ENCODE measurements around the gene ITPR1. TPM values are rescaled to one million over a fixed set of nuclear protein-coding genes. Genes with fewer than 3 reads are reported as not detected.
"Not testable (repeated sequence)": the region's sequence is repeated elsewhere in the genome, so short reads cannot be mapped to it uniquely, and the experiment has no call there.

The ITPR1 gene
- total RNA-seq, 1 experiment from 2014 or later: 13.4 TPM

DNA sequence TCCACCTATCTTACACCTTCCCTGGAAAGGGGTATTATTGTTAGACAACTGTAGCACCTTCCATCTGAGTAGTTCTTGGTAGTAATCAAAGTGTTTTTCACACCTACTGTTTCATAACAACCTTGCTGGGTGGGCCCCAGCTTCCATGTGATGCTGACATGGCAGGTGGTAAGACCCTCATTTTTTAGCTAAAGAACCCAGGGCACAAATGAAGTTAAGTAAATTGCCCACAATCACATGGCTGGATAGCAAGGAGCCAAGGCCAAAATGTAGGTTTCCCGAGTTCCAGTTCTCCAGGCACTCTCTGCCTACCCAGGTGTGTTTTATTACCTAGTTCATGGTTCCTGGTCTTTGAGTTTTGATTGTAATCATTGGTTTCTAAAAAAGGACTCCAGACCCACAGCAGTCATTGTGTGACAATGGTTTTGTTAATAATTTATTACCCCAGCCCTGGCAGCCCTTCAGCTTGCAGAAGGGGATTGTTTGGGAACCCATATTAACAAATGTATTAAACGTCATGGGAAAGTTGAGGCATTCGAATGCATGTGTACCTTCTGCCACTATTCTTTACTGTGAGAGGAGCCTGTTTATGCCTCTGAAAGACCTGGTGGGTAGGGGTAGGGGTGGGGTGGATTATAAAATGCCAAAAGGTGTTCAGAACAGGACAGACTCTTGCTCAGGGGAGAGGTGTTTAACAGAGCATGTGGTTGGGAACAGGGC, 263.9 kb downstream of the ITPR1 start:
- DNase-seq (ENCODE audit: low read depth, low spot score): no peak
- in situ Hi-C loops (cut with HindIII; ENCODE audit: low pct_unique_long_range_greater_than_20kb, low sequenced_read_pairs): no loop called here

GRCh38 chr3:4757575-4758248, 264.6 kb downstream of the ITPR1 start:
- in situ Hi-C loops (cut with HindIII; ENCODE audit: low pct_unique_long_range_greater_than_20kb, low sequenced_read_pairs): no loop called here

DNA sequence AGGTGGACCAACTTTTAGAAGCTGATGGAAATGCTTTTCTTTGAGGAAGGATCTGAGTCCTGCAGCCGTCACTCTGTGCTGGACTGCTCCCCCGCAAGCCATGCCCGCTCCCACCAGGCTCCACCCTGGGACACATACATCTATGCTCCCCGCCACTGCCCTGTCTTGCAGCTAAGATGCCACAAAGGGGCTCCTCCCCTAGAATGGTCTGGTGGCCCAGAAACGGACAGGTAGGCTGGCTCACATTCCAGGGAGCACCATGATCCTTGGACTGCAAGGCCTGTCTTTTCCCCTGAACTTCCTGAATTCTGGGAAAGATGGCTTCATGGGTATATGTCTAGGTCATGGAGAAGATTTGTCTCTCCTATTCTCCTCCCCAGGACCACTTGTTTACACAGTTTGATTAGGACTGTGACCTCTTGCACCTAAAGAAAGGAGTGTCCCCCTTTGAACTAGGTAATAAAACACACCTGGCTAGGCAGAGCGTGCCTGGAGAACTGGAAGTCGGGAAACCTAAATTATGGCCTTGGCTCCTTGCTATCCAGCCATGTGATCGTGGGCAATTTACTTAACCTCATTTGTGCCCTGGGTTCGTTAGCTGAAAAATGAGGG, 265.2 kb downstream of the ITPR1 start:
- in situ Hi-C loops (cut with HindIII; ENCODE audit: low pct_unique_long_range_greater_than_20kb, low sequenced_read_pairs): no loop called here
- no peak for DNase-seq (ENCODE audit: low read depth, low spot score)

More at GRCh38 chr3:4757575-4758248, 264.6 kb downstream of the ITPR1 start:
- no peak for DNase-seq (ENCODE audit: low read depth, low spot score)

- in situ Hi-C loops (cut with HindIII; ENCODE audit: low pct_unique_long_range_greater_than_20kb, low sequenced_read_pairs): no loop called here
- DNase-seq (ENCODE audit: low read depth, low spot score): no peak
Observed at GRCh38 chr3:4758957-4759656, 266.0 kb downstream of the ITPR1 start.

DNA sequence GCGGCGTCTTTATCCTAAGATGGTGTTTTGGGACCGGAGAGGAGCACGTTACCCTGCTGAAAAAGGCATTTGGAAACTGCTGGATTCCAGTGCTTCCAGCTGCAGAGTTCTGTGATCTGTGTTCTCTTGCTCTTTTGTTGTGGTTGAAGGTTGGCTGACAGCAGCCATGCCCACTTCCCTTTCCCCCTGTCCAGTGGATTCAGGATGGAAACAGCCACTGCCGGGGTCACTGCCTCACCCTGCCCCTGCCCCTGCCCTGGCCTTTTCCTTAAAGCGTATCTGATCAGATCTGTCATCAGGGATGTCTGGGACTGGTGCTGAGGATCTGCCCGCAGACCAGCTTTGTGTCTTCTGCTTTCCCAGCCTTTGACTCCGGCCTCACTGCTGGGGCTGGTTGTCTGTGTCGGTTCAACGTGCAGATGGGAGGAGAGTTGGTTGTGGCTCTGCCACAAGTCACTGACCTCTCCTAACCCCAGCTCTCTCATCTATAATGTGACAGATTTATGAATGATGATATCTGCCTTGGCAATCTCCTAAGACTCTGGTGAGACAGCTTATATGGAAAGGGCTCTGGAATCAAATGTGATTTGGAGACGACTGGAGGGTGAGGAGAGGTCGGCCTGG, 266.7 kb downstream of the ITPR1 start:
- in situ Hi-C loops (cut with HindIII; ENCODE audit: low pct_unique_long_range_greater_than_20kb, low sequenced_read_pairs): no loop called here
- DNase-seq (ENCODE audit: low read depth, low spot score): no peak

DNA sequence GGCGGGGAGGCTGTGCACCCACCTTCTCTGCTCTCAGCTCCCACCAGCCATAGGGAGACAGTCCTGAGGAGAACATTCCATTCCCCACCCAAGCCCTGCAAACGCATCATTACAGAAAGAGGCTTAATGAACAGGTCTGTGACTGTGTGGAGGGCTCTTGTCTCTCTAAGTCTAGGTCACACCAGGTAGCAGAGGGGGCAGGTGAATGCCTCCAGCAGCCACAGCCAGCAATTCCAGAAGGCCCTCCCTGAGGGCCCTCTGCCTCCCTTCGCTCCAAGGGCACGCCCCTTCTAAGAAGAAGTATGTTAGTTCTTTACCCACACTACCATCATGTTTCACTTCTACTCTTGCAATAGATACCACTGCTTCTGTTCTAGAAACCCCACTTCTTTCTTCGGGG, 268.6 kb downstream of the ITPR1 start:
- DNase-seq (ENCODE audit: low read depth, low spot score): no peak
- in situ Hi-C loops (cut with HindIII; ENCODE audit: low pct_unique_long_range_greater_than_20kb, low sequenced_read_pairs): no loop called here

- DNase-seq (ENCODE audit: low read depth, low spot score); in situ Hi-C loops (cut with HindIII; ENCODE audit: low pct_unique_long_range_greater_than_20kb, low sequenced_read_pairs): not testable (repeated sequence)
Observed at GRCh38 chr3:4762481-4763230, 269.5 kb downstream of the ITPR1 start.

DNA sequence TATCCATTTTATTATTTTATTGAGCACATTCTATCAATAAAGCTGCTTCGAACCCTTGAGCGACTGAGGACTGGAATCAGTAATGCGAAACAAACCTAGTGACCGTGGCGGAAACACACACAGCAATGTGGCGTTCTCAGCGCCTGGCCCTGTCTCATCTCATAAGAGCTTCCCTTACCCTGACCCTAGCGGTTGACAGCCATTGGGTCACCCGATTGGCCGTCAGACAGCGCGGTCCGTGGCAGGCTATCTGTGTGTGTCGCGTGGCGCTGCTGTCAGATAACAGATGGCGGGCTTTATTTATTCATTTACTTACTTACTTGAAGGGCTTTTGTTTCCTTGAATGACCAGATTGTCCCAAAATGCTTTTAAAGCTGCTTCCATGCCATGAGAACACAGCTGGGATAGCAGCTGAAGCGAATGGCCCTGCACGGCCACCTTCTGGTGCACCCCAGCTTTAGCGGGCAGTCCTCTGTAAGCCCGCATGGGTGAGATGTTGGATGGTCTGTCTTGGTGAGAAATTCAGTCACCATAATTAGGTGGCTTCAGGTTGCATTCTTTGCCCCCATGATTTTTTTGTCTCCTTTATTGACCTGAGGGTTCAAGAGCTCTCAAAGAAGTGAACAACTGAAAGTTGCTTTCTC, 270.6 kb downstream of the ITPR1 start:
- in situ Hi-C loops (cut with HindIII; ENCODE audit: low pct_unique_long_range_greater_than_20kb, low sequenced_read_pairs): no loop called here
- no peak for DNase-seq (ENCODE audit: low read depth, low spot score)

DNA sequence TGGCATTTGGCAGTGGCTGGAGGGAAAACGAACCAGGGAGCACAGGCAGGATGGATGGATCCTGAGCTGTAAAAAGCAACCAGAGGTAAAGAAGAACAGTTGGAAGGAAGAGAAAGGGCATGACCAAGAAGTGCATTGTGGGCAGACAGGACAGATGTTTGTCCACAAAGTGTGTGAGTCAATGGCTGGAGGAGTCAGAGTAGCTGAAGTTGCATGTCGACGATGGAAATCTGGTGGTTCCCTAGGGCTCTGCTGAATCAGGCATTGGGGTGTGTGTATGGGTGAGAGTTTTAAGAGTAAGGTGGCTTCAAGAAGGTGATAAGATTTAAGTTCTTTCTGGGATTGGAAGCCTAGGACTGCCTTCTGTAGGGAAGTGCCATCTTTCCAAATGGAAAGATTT, 272.1 kb downstream of the ITPR1 start:
- no peak for DNase-seq (ENCODE audit: low read depth, low spot score)
- in situ Hi-C loops (cut with HindIII; ENCODE audit: low pct_unique_long_range_greater_than_20kb, low sequenced_read_pairs): no loop called here

- in situ Hi-C loops (cut with HindIII; ENCODE audit: low pct_unique_long_range_greater_than_20kb, low sequenced_read_pairs): no loop called here
- DNase-seq (ENCODE audit: low read depth, low spot score): no peak
Observed at GRCh38 chr3:4766263-4766662, 273.1 kb downstream of the ITPR1 start.

DNA sequence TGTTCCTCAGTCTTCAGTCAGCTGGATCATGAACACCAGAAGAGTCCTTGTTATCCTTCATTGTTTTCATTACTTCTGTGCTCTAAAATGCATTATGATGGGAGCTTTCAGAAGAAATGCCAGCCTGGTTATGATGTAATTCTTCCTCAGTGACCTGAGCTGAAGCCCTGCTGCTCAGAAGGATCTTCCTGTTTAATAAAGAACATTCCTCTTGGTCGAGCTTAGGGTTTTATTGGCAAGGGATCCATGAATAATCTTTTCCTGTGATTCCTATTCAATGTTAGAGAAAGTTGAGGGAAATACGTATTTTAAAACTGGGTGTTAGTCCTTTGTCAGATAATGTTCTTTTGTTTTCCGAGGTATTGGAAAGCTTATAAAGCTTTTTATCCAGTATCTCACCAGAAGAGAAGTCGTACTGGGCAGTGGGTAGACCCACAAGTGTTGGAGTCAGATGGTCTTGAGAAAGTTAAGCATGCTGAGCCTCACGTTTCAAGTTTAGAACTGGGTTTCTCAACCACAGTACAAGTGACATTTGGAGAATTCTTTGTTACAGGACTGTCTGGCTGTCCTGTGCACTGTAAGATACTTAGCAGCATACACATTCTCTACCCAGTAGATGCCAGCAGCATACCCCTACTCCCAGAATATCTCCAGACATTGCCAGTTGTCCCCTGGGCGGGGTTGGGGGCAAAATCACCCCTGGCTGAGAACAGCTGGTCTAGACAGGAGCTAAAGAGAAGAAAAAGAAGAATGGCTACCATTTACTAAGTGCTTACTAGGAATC, 273.8 kb downstream of the ITPR1 start:
- in situ Hi-C loops (cut with HindIII; ENCODE audit: low pct_unique_long_range_greater_than_20kb, low sequenced_read_pairs): no loop called here
- DNase-seq (ENCODE audit: low read depth, low spot score): no peak

DNA sequence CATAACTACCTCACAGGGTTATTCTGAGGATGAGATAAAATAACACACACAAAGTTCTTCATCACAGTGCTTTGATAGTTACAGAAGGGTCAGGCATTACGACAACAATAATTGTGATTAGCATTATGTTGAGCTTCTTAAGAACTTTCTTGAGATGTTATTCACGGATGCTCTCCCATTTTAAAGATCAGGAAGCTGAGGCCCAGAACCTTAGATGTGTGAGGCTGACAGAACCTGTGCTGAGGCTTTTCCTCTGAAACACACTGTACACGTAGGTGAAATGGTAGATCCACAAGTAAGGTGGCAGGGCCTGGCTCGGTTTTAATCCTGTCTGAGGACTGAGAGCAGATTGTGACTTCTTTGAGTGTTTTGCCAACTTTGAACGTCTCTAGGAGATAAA, 274.9 kb downstream of the ITPR1 start:
- in situ Hi-C loops (cut with HindIII; ENCODE audit: low pct_unique_long_range_greater_than_20kb, low sequenced_read_pairs): no loop called here

DNA sequence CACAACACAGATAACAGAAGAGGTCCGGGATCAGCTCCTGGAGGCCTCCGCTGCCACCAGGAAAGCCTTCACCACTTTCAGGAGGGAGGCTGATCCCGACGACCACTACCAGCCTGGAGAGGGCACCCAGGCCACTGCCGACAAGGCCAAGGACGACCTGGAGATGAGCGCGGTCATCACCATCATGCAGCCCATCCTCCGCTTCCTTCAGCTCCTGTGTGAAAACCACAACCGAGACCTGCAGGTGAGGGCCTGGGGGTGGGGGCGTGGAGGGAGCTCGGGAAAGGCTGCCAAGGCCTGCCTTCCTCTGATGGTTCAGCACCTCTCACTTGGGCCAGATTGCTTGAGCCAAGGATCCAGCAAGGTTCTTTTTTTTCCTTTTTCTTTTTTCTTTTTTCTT, 275.4 kb downstream of the ITPR1 start:
- DNase-seq (ENCODE audit: low read depth, low spot score): no peak
- in situ Hi-C loops (cut with HindIII; ENCODE audit: low pct_unique_long_range_greater_than_20kb, low sequenced_read_pairs): no loop called here

More for the DNA sequence above, 274.9 kb downstream of the ITPR1 start:
- DNase-seq (ENCODE audit: low read depth, low spot score): no peak

DNA sequence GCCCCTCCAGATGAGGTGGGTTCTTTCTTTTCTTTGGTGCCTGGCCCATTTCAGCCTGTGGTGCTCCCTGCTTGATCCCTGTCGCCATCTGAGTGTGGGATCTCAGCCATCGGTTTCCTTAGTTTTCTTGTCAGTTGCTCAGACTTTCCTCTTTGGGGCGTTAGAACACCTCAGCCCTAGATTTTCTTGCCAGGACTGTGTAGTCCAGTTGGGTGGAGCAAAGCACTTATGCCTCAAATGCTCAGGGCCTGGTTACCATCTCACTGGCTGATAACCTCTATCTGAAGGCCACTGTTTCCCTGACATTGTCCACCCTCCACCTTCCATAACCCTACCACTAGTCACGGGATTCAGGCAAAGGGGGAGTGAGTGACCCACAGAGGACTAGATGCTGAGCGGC, 277.4 kb downstream of the ITPR1 start:
- in situ Hi-C loops (cut with HindIII; ENCODE audit: low pct_unique_long_range_greater_than_20kb, low sequenced_read_pairs): no loop called here
- no peak for DNase-seq (ENCODE audit: low read depth, low spot score)

- in situ Hi-C loops (cut with HindIII; ENCODE audit: low pct_unique_long_range_greater_than_20kb, low sequenced_read_pairs): no loop called here
- no peak for DNase-seq (ENCODE audit: low read depth, low spot score)
Observed at GRCh38 chr3:4771243-4771642, 278.1 kb downstream of the ITPR1 start.

- DNase-seq (ENCODE audit: low read depth, low spot score): no peak
- in situ Hi-C loops (cut with HindIII; ENCODE audit: low pct_unique_long_range_greater_than_20kb, low sequenced_read_pairs): no loop called here
Observed at GRCh38 chr3:4772171-4772804, 279.1 kb downstream of the ITPR1 start.

Data from SK-MEL-5 (cell line).